ENCODE measurements around the gene DCST1. TPM values are rescaled to one million over a fixed set of nuclear protein-coding genes. Genes with fewer than 3 reads are reported as not detected.

DCST1 gene
- total RNA-seq, 1 donor from 2014 or later, result not detected

- no peak for TF ChIP-seq CTCF (IDR thresholded peaks at IDR 0.05; ENCODE audit: unreplicated experiment)
- Mint-ChIP-seq H3K27me3 (ENCODE audit: unreplicated experiment) (no peaks in the 10 kb centered on the region), H3K4me3 (ENCODE audit: unreplicated experiment) (peak overlapping the region; percentile 53), H3K4me1 (ENCODE audit: unreplicated experiment) (peaks cover 8% of the 10 kb centered on the region), H3K27ac (ENCODE audit: unreplicated experiment) (no peak overlapping the region), H3K9me3 (ENCODE audit: unreplicated experiment) (no peaks in the 10 kb centered on the region), H3K36me3 (ENCODE audit: low read depth, unreplicated experiment) (peaks cover 12% of the 10 kb centered on the region)
- DNase-seq (ENCODE audit: low spot score), result no peak
Observed at GRCh38 chr1:154989195-154989860, 44.3 kb upstream of the DCST1 start.

DNA sequence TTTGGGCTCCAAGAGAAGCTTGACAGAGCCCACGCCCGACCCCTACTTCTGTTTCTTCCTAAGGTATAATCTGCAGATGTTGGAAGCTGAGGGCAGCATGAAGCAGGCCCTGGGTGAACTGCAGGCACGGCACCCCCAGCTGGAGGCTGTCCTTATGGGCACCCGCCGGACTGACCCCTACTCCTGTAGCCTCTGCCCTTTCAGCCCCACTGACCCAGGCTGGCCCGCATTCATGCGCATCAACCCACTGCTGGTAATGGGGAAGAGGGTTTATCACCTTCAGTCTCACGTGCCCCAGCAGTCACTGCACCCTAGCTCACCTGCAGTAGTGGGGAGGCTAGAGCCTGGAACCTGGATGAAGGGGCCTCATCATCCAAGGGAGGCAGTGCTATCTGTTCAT, 43.3 kb upstream of the DCST1 start:
- TF ChIP-seq CTCF (IDR thresholded peaks at IDR 0.05; ENCODE audit: unreplicated experiment), result no peak
- H3K27ac Mint-ChIP-seq (ENCODE audit: unreplicated experiment), result no peak overlapping the region
- H3K4me3 Mint-ChIP-seq (ENCODE audit: unreplicated experiment), result no peak overlapping the region
- peaks cover 12% of the 10 kb centered on the region for H3K36me3 Mint-ChIP-seq (ENCODE audit: low read depth, unreplicated experiment)
- H3K4me1 Mint-ChIP-seq (ENCODE audit: unreplicated experiment), result peaks cover 13% of the 10 kb centered on the region
- H3K27me3 Mint-ChIP-seq (ENCODE audit: unreplicated experiment), result no peaks in the 10 kb centered on the region
- DNase-seq (ENCODE audit: low spot score), result no peak
- H3K9me3 Mint-ChIP-seq (ENCODE audit: unreplicated experiment), result no peaks in the 10 kb centered on the region

DNA sequence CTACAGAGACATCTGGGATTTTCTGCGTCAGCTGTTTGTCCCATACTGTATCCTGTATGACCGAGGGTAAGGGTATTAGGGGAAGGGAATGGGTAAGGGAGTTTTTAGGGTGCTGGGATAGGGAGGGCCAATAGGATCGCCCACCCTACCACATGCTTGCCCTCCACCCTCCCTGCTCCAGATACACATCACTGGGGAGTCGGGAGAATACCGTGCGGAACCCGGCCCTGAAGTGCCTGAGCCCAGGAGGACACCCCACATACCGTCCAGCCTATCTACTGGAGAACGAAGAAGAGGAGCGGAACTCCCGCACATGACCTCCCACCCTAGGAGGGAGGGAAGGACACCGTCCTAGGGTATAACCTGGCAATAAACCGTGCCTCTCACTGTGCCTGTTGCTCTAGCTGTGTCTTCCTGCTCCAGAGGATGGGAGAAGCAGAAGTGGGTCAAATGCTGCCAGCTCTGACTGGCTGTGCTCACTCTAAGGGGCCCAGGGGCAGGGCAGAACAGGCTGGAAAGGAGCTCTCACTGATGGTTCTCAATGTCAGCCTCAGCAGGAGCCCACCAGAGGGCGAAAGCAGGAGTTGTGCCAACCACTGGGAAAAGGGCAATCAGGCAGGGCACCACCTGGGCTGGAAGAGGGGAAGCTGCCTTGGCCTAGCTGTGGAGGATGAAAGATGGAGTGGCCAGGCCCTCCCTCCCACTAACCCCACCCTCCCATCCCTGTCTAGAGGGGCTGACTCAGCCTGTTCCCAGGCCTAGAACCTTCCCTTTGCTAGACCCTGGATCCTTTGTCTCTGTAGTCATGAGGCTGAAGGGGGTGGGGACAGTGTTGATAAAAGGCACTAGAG, 40.7 kb upstream of the DCST1 start:
- Mint-ChIP-seq H3K27me3 (ENCODE audit: unreplicated experiment) (no peaks in the 10 kb centered on the region), H3K27ac (ENCODE audit: unreplicated experiment) (no peak overlapping the region), H3K4me1 (ENCODE audit: unreplicated experiment) (peaks cover 13% of the 10 kb centered on the region), H3K4me3 (ENCODE audit: unreplicated experiment) (no peak overlapping the region), H3K9me3 (ENCODE audit: unreplicated experiment) (no peaks in the 10 kb centered on the region), H3K36me3 (ENCODE audit: low read depth, unreplicated experiment) (peaks cover 12% of the 10 kb centered on the region)
- DNase-seq (ENCODE audit: low spot score), result no peak
- TF ChIP-seq CTCF (IDR thresholded peaks at IDR 0.05; ENCODE audit: unreplicated experiment), result no peak

- Mint-ChIP-seq H3K9me3 (ENCODE audit: unreplicated experiment) (no peaks in the 10 kb centered on the region), H3K4me3 (ENCODE audit: unreplicated experiment) (peak within 1 kb of the TSS; percentile 12), H3K4me1 (ENCODE audit: unreplicated experiment) (peaks cover 13% of the 10 kb centered on the region), H3K27me3 (ENCODE audit: unreplicated experiment) (peaks cover 1% of the 10 kb centered on the region), H3K27ac (ENCODE audit: unreplicated experiment) (no peak within 1 kb of the TSS), H3K36me3 (ENCODE audit: low read depth, unreplicated experiment) (peaks cover 9% of the 10 kb centered on the region)
- no peak for TF ChIP-seq CTCF (IDR thresholded peaks at IDR 0.05; ENCODE audit: unreplicated experiment)
- no peak for DNase-seq (ENCODE audit: low spot score)
Observed at GRCh38 chr1:154993572-154994268, 39.9 kb upstream of the DCST1 start, which contains the start of gene LENEP. LENEP (plus strand) TSS chr1:154993586; CDS start chr1:154993608, 22 bp downstream.
